Measurements from ENCODE around the gene IGF2BP3.

Gene IGF2BP3

DNA sequence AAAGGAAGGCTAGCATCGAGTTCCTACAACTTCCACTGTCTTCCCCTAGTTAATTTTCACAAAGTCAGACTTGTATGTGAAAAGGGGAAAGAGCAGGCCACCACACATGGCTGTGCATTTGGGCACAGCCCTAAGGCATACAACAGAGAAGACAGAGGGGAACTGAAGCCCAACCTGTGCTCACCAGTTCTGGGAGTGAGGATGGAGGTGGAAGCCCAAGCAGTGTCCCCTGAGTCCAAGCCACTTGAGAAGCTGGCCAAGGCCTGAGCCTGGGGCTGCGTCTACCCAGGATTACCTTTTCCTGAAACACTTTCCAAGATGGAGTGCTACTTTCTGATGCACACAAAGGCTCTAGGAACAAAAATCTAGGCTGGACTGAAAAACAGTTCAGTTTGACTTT, 203.4 kb downstream of the IGF2BP3 start:
- TF ChIP-seq, protein P1, sequence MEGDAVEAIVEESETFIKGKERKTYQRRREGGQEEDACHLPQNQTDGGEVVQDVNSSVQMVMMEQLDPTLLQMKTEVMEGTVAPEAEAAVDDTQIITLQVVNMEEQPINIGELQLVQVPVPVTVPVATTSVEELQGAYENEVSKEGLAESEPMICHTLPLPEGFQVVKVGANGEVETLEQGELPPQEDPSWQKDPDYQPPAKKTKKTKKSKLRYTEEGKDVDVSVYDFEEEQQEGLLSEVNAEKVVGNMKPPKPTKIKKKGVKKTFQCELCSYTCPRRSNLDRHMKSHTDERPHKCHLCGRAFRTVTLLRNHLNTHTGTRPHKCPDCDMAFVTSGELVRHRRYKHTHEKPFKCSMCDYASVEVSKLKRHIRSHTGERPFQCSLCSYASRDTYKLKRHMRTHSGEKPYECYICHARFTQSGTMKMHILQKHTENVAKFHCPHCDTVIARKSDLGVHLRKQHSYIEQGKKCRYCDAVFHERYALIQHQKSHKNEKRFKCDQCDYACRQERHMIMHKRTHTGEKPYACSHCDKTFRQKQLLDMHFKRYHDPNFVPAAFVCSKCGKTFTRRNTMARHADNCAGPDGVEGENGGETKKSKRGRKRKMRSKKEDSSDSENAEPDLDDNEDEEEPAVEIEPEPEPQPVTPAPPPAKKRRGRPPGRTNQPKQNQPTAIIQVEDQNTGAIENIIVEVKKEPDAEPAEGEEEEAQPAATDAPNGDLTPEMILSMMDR (conservative IDR thresholded peaks at IDR 0.05; ENCODE audit: low read length) = no peak
- no peak overlapping the region for H3K4me3 ChIP-seq (ENCODE audit: low read length)

DNA sequence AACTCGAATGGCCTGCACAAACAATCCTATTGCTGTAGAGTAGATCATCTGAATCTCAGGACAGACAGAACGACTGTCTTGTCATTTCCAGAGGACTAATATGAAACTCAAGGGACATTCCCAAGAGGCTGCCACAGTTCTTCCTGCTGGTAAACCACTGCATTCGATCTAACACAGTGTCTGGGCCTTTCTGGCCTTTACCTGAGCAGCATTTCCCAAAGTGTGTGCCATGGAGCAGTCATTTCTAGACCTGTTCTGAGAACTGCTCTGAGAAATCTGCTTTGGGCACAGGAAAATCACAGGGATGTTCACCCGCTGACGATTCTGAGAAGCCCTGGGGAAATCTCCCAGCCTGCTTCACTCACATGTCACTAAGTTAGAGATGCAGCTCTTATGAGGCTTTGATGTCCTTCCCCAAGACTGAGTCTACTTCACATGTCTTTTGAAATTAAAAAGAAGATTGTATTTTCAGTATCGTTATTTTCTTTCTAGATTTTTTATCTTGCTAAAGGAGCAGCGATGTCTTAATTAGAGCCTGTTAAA, 205.3 kb downstream of the IGF2BP3 start:
- DNase-seq (ENCODE audit: low read depth) = no peak
- H3K4me3 ChIP-seq (ENCODE audit: low read length) = no peak overlapping the region
- TF ChIP-seq, protein P1 (conservative IDR thresholded peaks at IDR 0.05; ENCODE audit: low read length) = no peak

More for the DNA sequence above, 203.4 kb downstream of the IGF2BP3 start:
- no peak for DNase-seq (ENCODE audit: low read depth)

DNA sequence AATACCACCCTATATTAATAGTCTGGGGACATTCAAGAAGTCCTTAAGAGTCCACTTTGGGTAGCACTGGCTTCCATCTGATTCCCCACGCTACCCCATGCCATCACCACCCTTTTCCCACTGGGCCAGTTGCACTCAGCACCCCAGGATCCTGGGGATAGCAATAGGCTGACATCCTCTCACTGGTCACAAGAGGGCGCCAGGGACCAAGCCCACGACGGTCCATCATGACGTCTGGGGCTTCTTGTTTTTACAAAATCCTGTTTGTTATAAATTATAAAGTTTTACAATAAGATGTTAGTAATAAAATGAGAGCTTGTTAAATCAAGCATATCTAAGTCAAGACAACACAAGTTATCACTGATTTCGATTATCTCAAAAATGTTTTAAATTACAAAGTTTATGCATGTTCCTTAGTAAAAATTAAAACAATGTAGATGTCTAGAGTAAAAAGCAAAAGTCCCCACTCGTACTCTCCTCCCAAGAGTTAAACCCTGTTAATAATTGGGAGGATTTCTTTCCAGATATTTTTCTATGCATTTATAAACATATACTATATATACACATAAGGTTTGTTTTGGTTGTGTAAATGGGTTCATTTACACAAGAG, 208.3 kb downstream of the IGF2BP3 start:
- H3K4me3 ChIP-seq (ENCODE audit: low read length) = no peak overlapping the region

DNA sequence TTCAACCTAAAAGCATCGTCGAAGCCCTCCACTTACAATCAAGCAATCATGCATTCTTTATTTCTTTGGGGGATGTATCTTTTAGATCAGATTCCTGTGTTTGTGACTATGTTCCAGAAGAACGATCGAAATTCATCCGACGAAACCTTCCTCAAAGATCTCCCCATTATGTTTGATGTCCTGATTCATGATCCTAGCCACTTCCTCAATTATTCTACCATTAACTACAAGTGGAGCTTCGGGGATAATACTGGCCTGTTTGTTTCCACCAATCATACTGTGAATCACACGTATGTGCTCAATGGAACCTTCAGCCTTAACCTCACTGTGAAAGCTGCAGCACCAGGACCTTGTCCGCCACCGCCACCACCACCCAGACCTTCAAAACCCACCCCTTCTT, 209.9 kb downstream of the IGF2BP3 start:
- TF ChIP-seq, protein P1 (conservative IDR thresholded peaks at IDR 0.05; ENCODE audit: low read length) = no peak
- H3K4me3 ChIP-seq (ENCODE audit: low read length) = no peak overlapping the region
- no peak for DNase-seq (ENCODE audit: low read depth)

More for the DNA sequence above, 208.3 kb downstream of the IGF2BP3 start:
- TF ChIP-seq, protein P1 (conservative IDR thresholded peaks at IDR 0.05; ENCODE audit: low read length) = peak; percentile 97
- peak; percentile 63 for DNase-seq (ENCODE audit: low read depth)
